PFSK-1 (cell line): ENCODE results near the gene GFPT1.

ENCODE experiments used
- REST ChIP-seq, 2 experiments: IDR thresholded peaks; 2 replicates each; pipeline versions ENCODE4 v1.6.1 to v1.8.0; 2011 to 2012; ENCODE audit warnings: low read depth in 2 of 2, low read length in 2 of 2, control low read depth in 1 of 2, inconsistent platforms in 1 of 2, mild to moderate bottlenecking in 1 of 2, moderate library complexity in 1 of 2; ENCODE audit not compliant: insufficient read depth in 1 of 2
- TAF1 ChIP-seq: IDR thresholded peaks from 2 replicates; pipeline ENCODE4 v1.6.1; 2012; ENCODE audit warnings: low read length, control low read depth, borderline replicate concordance; ENCODE audit not compliant: insufficient read depth

GRCh38 chr2:69372767-69373166, 14.3 kb downstream of the GFPT1 start:
- TF ChIP-seq REST (IDR thresholded peaks at IDR 0.05; ENCODE audit: insufficient read depth in 1 of 2, low read depth in 2 of 2, low read length in 2 of 2), result no peak
- TF ChIP-seq TAF1, result no peak
